Skeletal muscle tissue (tissue), 4 donors: ENCODE data around the gene AFF3. TPM values are rescaled to one million over a fixed set of nuclear protein-coding genes. Genes with fewer than 3 reads are reported as not detected.

Source experiments
- H3K27ac ChIP-seq: one replicate; pipeline ENCODE4 v1.7.0; 2013; ENCODE audit warnings: mild to moderate bottlenecking, low read depth, low read length, inconsistent platforms
- H3K27me3 ChIP-seq, 3 donors: one replicate each; pipeline ENCODE4 v1.7.0; 2013; ENCODE audit warnings: low read length in 3 of 3; ENCODE audit not compliant: control insufficient read depth in 3 of 3, insufficient read depth in 3 of 3
- H3K36me3 ChIP-seq, 3 donors: one replicate each; pipeline ENCODE4 v1.7.0; 2013; ENCODE audit warnings: low read length in 3 of 3; ENCODE audit not compliant: control insufficient read depth in 3 of 3, insufficient read depth in 3 of 3
- H3K4me1 ChIP-seq, 3 donors: one replicate each; pipeline ENCODE4 v1.7.0; 2013; ENCODE audit warnings: low read length in 3 of 3, mild to moderate bottlenecking in 3 of 3; ENCODE audit not compliant: control insufficient read depth in 3 of 3, insufficient read depth in 3 of 3
- H3K4me3 ChIP-seq, 3 donors: one replicate each; pipeline ENCODE4 v1.7.0; 2013; ENCODE audit warnings: low read length in 3 of 3
- H3K9ac ChIP-seq, 3 donors: one replicate each; pipeline ENCODE4 v1.7.0; 2013; ENCODE audit warnings: low read length in 3 of 3, mild to moderate bottlenecking in 3 of 3, moderate library complexity in 2 of 3, low read depth in 1 of 3
- H3K9me3 ChIP-seq, 3 donors: one replicate each; pipeline ENCODE4 v1.7.0; 2013; ENCODE audit warnings: low read length in 3 of 3; ENCODE audit not compliant: control insufficient read depth in 3 of 3
- total RNA-seq: library from RNA; depleted of rRNA; stranded (reverse); fragments of >200 nt; gene quantifications from one replicate; pipeline ENCODE4 v1.2.3, GENCODE V29; 2014
- donor health status: Osteomylitis.

The AFF3 gene
- total RNA-seq, 1 donor from 2014 or later: 8.4 TPM

DNA sequence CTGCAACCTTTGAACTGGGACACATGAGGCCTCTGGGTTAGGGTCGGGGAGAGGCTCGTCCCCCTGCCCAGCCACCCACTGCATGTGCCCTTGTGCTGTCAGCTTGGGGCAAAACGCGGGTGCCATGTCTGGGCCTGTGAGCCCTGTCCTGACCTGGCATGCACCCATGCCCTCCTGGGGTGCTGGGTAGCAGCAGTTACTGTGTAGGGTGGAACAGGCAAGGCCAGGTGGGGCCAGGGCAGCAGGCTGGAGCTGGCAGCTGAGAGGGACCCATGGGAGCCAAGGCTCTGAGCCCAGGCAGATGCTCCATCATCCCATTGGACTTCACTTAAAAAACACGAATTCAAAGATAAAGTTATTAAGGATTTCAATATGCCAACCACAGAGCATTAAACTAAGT is 518.8 kb downstream of the AFF3 start:
- H3K9ac ChIP-seq: no peak overlapping the region
- no peaks in the 10 kb centered on the region for H3K4me1 ChIP-seq
- peaks cover 0 to 3% (median 0%) of the 10 kb centered on the region in 3 donors for H3K27me3 ChIP-seq
- no peak overlapping the region for H3K4me3 ChIP-seq
- H3K36me3 ChIP-seq: no peaks in the 10 kb centered on the region
- H3K9me3 ChIP-seq: no peaks in the 10 kb centered on the region
- no peak overlapping the region for H3K27ac ChIP-seq

DNA sequence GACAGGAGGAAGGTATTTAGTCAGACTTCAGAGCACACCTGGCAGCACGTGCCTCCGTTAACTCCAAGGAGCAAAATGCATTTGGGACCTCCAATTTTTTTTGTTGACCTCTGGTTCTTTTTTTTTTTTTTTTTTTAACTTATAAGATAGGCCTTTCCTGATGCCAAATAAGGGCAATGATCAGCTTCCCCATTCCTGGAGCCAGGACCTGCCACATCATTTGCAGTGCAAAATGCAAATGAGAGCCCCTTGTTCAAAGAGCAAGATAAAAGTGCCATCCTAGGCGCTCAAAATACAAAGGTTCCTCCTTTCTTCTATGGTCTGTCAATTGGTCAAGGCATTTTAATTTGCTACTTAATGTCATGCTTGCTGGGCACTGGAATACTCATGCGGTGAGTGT is 519.4 kb downstream of the AFF3 start:
- peaks cover 0 to 3% (median 0%) of the 10 kb centered on the region in 3 donors for H3K27me3 ChIP-seq
- H3K9me3 ChIP-seq: no peaks in the 10 kb centered on the region
- H3K27ac ChIP-seq: no peak overlapping the region
- no peaks in the 10 kb centered on the region for H3K36me3 ChIP-seq
- no peak overlapping the region for H3K9ac ChIP-seq
- H3K4me1 ChIP-seq: no peaks in the 10 kb centered on the region
- H3K4me3 ChIP-seq: no peak overlapping the region

DNA sequence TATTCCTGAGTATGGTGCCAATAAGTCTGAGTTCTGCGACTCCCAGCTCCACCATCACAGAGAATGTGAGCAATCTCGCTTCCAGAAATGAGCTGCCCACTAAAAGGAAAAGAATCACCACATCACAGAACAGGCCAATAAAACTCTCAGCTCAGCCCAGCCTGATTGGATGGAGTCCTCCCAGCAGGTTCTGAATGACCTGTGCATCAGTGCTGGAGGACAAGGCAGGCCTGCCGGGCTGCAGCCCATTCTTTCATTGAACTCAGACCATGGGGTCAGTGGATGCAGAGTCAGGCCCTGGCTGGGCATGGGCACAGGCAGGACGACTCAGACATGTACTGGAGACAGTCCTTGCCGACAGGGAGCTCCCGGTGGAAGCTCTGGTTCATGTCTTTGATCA is 519.9 kb downstream of the AFF3 start:
- Histone ChIP-seq H3K27me3 (peaks cover 0 to 3% (median 0%) of the 10 kb centered on the region in 3 donors), H3K27ac (no peak overlapping the region), H3K36me3 (no peaks in the 10 kb centered on the region), H3K4me1 (no peaks in the 10 kb centered on the region), H3K4me3 (no peak overlapping the region), H3K9ac (no peak overlapping the region), H3K9me3 (no peaks in the 10 kb centered on the region)

DNA sequence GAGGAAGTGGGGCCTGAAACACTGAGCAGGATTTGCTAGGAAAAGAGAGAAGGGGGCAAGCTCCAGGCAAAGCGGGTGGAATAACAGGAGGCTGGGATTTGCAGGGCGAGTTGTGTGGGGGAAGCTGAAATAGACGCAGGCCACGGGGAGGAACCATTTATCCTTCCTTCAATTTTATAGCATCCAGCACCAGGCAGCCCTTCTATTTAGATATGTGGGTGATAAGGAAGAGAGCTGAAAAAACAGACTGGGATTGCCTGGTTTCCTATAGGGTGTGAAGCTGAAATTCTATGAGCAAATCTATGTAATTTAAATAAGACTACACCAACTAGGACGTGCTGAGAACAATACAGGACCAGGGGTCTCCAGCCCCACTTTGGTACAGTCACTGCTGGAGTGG is 520.6 kb downstream of the AFF3 start:
- H3K9me3 ChIP-seq: no peaks in the 10 kb centered on the region
- H3K36me3 ChIP-seq: no peaks in the 10 kb centered on the region
- no peaks in the 10 kb centered on the region for H3K4me1 ChIP-seq
- no peak overlapping the region for H3K4me3 ChIP-seq
- no peak overlapping the region for H3K27ac ChIP-seq
- H3K27me3 ChIP-seq: peaks cover 0 to 3% (median 0%) of the 10 kb centered on the region in 3 donors
- no peak overlapping the region for H3K9ac ChIP-seq

DNA sequence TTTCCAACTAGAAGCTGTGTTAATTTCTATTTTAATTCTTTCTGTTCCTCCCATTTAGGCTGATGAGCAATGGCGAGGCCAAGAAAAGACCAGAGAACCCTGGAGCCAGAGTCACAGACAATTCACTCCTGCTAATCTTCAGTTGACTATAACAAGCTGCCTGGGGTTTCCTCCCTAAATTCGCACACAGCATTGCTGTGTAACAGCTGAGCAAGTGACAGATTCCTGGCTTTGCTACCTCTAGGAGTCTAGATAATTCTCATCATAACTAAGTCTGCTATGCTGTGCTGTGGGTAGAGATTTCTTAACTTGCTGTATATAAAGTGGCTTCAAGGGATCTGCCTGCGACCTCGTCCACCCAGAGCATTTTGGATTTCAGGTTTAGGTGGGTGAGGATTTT is 521.3 kb downstream of the AFF3 start:
- Histone ChIP-seq H3K9me3 (no peaks in the 10 kb centered on the region), H3K9ac (no peak overlapping the region), H3K27ac (no peak overlapping the region), H3K4me3 (no peak overlapping the region), H3K36me3 (no peaks in the 10 kb centered on the region), H3K27me3 (peaks cover 0 to 3% (median 0%) of the 10 kb centered on the region in 3 donors), H3K4me1 (no peaks in the 10 kb centered on the region)

DNA sequence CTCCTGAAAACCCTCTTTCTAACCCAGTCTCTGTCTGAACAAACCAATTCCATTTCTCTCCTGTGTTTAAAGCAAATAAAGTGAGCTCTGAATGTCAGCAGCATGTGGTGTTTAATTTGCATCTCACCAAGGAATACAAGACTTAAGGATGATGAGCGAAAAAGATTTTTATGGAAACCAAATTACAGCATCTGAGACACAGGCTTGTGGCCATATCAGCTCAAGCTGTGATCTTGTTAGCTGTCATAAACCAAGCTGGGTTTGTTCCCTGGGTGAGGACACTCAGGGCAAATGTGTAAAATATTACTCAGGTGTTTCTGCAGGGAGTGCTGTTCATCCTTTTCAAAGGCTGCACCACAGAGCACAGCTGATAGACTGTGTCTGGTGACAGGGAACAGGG is 523.2 kb downstream of the AFF3 start:
- Histone ChIP-seq H3K9me3 (no peaks in the 10 kb centered on the region), H3K4me3 (no peak overlapping the region), H3K4me1 (peaks cover 0 to 4% (median 0%) of the 10 kb centered on the region in 3 donors), H3K36me3 (no peaks in the 10 kb centered on the region), H3K27me3 (peaks cover 0 to 3% (median 0%) of the 10 kb centered on the region in 3 donors), H3K9ac (no peak overlapping the region), H3K27ac (no peak overlapping the region)

DNA sequence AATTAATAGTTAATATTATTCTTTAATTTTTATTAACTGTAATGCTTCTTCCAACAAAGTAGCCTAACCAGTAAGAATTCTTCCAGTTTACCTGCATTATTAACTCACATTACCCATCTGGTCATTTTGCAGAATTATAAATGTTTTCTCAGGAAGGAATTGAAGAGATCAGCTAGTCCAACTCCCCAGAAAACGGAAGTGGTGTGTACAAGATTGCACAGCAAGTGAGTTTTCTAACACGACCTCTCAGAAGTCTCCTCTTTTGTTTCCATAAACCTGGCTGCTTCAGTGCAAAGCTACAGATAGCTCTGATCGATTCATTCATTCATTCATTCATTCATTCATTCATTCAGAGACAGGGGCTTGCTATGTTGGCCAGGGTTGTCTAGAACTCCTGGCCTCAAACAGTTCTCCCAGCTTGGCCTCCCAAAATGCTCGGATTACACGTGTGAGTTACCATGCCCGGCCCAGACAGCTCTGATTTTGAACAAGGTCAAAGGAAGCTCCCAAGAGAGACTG is 523.8 kb downstream of the AFF3 start:
- peaks cover 0 to 3% (median 0%) of the 10 kb centered on the region in 3 donors for H3K27me3 ChIP-seq
- no peaks in the 10 kb centered on the region for H3K9me3 ChIP-seq
- H3K4me3 ChIP-seq: no peak overlapping the region
- H3K36me3 ChIP-seq: no peaks in the 10 kb centered on the region
- no peak overlapping the region for H3K9ac ChIP-seq
- H3K4me1 ChIP-seq: peaks cover 0 to 4% (median 0%) of the 10 kb centered on the region in 3 donors
- H3K27ac ChIP-seq: no peak overlapping the region

DNA sequence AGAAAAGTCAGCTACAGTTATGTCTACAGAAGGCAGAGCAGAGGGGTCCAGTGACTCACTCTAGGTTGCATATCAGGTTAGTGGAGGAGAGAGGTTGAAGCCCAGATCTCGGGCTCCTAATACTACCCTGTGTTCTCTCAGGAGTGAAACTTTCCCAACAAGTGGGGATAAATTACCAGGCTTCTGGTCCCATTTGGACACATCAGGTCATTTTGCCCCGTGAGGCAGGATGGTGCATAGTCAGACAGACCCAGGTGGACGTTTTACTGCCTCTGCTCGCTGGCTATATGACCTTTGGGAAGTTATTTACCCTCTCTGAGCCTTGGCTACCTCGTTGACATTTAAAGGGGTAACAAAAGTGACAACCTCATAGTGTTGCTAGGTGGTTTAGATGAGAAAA is 524.6 kb downstream of the AFF3 start:
- no peaks in the 10 kb centered on the region for H3K9me3 ChIP-seq
- H3K4me1 ChIP-seq: peaks cover 0 to 4% (median 0%) of the 10 kb centered on the region in 3 donors
- H3K27me3 ChIP-seq: no peaks in the 10 kb centered on the region
- H3K36me3 ChIP-seq: no peaks in the 10 kb centered on the region
- no peak overlapping the region for H3K27ac ChIP-seq
- no peak overlapping the region for H3K4me3 ChIP-seq
- no peak overlapping the region for H3K9ac ChIP-seq

DNA sequence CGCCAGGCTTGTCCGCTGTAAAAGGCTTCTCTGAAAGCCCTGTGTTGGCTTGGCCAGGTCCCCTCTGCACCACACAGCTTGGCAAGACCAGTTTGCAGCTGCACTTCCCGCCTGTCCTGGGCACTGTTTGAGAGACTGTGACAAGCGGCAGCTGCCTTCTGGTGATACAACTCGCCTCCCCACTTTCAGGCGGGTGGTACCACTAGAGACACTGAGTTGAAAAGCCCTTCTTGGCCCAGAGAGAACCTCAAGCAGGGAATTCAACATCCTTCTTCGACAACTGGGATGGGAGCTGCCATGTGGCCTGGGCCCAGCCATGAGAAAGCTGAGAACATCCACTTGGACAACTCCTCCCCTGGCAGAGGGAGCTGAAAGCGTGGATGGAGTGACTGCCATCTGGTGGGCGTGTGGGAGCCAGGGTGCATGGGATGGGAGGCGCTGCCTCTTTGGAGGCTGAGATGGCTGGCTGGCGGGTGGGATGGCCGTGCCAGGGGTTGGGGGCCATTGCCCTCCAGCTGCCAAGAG is 527.1 kb downstream of the AFF3 start:
- Histone ChIP-seq H3K4me1 (peaks cover 0 to 4% (median 0%) of the 10 kb centered on the region in 3 donors), H3K9ac (no peak overlapping the region), H3K9me3 (no peaks in the 10 kb centered on the region), H3K27me3 (no peaks in the 10 kb centered on the region), H3K4me3 (no peak overlapping the region), H3K36me3 (no peaks in the 10 kb centered on the region), H3K27ac (no peak overlapping the region)

DNA sequence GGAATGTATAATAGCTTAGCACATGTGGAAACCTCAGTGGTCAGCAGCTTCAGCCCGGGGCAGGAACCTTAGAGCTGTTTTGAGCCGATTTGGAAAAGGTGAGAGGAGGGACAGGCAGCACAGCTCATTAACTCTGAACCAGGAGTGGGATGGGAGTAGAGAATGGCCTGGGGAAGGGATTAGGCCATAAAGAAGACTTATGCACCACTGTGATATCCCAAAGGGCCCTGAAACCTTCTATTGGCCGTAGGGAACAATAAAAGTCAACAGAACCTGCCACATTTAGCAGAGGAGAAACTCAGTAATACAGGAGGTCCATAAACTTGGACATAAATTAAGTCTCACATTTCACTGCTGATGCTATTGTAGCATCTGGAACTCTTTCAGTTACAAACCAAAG is 528.4 kb downstream of the AFF3 start:
- Histone ChIP-seq H3K4me3 (no peak overlapping the region), H3K27ac (no peak overlapping the region), H3K4me1 (peaks cover 0 to 4% (median 0%) of the 10 kb centered on the region in 3 donors), H3K9ac (no peak overlapping the region), H3K9me3 (no peaks in the 10 kb centered on the region), H3K36me3 (no peaks in the 10 kb centered on the region), H3K27me3 (no peaks in the 10 kb centered on the region)
